GM12875 (cell line): ENCODE data around the gene IBA57.

Source experiments
- H3K4me3 ChIP-seq: one replicate; pipeline ENCODE4 v1.5.1; 2011; ENCODE audit warnings: low read depth, low read length, control low read depth
- TF ChIP-seq, protein P1 (sequence below): IDR thresholded peaks from 2 replicates; pipeline ENCODE4 v1.5.1; 2011; ENCODE audit warnings: low read depth, mild to moderate bottlenecking, control low read depth, inconsistent platforms, low read length, moderate library complexity, borderline replicate concordance; ENCODE audit not compliant: insufficient read depth

Gene IBA57

DNA sequence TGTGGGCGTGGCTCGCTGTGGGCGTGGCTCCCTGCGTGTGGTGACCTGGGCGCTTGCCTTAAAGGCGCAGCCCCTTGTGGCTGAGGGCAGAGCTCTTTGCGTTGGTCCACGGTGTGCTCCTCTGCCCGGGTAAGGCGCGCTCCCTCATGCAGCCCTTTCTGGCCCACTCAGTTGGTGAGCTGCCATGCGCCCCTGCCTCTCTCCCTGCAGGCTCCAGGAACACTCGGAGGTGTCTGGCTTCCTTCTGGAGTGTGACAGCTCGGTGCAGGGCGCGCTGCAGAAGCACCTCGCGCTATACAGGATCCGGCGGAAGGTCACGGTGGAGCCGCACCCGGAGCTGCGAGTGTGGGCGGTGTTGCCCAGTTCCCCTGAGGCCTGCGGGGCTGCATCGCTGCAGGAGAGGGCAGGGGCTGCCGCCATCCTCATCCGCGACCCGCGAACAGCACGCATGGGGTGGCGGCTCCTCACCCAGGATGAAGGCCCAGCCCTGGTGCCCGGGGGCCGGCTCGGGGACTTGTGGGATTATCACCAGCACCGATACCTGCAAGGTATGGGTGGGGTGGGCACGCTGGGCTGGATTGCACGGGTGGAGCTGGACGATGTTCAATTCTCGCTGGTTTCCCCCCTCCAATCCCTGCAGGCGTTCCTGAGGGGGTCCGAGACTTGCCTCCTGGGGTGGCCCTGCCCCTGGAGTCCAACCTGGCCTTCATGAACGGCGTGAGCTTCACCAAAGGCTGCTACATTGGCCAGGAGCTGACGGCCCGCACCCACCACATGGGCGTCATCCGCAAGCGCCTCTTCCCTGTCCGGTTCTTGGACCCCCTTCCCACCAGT lies 9.1 kb downstream of the IBA57 start:
- TF ChIP-seq, protein P1, sequence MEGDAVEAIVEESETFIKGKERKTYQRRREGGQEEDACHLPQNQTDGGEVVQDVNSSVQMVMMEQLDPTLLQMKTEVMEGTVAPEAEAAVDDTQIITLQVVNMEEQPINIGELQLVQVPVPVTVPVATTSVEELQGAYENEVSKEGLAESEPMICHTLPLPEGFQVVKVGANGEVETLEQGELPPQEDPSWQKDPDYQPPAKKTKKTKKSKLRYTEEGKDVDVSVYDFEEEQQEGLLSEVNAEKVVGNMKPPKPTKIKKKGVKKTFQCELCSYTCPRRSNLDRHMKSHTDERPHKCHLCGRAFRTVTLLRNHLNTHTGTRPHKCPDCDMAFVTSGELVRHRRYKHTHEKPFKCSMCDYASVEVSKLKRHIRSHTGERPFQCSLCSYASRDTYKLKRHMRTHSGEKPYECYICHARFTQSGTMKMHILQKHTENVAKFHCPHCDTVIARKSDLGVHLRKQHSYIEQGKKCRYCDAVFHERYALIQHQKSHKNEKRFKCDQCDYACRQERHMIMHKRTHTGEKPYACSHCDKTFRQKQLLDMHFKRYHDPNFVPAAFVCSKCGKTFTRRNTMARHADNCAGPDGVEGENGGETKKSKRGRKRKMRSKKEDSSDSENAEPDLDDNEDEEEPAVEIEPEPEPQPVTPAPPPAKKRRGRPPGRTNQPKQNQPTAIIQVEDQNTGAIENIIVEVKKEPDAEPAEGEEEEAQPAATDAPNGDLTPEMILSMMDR = no peak
- H3K4me3 ChIP-seq = no peak overlapping the region

DNA sequence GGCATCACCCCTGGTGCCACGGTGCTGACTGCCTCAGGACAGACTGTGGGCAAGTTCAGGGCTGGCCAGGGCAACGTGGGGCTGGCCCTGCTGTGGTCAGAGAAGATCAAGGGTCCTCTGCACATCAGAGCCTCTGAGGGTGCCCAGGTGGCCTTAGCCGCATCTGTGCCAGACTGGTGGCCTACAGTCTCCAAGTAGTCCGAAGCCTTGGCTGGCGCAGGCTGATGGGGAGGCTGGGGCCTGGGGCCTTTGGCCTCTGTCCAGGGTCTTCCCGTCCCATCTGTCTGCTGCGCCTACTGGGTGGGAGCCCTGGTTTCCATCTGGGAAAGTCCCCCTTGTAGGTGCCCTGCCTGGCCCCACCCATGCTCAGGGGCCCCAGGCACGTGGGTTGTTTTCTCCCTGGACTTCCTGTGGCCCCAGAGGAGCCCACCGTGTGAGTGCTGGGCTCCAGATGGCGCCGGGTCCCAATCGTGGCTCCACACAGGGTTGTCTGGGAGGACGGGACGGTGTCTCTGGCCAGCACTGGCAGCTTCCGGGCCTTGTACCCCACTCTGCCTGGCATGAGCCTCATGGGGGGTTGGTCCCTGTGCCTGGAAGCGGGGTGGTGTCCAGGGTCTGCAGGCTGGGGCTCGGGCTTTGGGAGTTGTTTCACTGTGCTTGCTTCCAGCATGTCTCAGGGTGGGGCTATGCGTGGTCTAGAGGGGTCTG lies 9.9 kb downstream of the IBA57 start:
- TF ChIP-seq, protein P1 = no peak
- H3K4me3 ChIP-seq = no peak overlapping the region

DNA sequence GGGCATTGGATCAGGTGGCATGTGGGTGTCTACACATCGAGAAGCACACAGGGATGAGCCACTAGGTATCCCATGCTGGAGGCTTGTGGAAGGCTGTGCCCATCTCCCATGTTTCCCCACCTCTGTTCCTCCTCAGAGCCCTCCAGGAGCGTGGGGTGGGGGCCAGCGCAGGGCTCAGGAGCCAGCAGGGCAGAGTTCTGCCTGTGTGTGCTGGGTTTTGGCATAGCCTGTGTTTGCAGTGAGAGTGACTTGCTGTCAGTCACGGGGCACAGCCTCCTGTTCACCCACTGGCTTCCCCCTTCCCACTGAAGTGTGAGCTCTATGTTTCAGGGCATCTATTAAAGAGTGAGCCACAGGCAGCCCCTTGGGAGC lies 10.4 kb downstream of the IBA57 start:
- no peak overlapping the region for H3K4me3 ChIP-seq
- TF ChIP-seq, protein P1 = no peak

DNA sequence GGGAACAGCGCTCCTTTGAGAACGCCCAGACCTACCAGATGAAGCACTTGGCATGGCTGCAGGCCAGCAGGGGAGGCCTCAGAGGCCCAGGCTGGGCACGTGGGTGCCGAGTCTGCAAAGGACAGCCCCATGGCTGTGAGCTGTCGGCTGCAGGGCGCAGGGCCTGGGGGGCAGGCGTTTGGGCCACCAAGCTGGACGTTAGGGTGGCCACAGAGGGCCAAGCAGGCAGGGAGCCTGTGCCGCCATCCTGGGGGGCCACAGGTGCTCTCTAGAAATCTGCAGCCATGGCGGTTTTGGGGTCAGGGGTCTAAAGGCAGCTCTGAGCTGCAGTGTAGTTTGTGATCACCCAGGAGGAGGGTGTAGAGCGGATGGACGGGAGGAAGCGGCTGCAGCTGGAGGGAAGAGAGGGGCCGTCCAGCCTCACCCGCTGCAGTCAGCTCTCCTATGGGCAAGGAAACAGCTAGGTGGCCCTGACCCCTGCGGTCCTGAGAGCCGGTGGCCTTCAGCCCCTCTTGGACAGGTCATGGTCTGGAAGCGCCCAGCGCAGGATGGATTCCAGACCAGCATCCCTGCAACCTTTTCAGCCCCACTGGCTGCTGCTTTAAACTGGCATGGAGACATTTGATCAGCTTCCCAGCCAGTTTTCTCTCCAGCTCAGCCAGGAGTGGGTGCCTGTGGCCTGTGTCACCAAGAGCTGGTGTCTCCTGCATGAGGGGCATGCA lies 11.0 kb downstream of the IBA57 start:
- TF ChIP-seq, protein P1 = no peak
- no peak overlapping the region for H3K4me3 ChIP-seq

DNA sequence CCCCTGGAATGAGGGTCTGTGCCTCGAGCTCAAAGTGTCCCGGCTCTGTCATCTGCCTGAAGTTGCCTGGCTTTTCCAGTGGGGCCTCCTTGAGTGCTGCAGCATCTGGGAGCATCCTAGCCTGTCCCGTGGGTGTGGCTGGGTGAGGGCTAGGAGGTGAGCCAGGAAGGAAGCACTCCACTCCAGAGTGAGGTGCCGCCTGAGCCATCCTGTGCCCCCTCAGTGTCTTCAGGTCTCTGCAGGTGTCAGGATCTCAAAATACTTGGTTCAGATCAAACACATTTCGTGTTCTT lies 11.5 kb downstream of the IBA57 start:
- TF ChIP-seq, protein P1 = no peak
- no peak overlapping the region for H3K4me3 ChIP-seq

DNA sequence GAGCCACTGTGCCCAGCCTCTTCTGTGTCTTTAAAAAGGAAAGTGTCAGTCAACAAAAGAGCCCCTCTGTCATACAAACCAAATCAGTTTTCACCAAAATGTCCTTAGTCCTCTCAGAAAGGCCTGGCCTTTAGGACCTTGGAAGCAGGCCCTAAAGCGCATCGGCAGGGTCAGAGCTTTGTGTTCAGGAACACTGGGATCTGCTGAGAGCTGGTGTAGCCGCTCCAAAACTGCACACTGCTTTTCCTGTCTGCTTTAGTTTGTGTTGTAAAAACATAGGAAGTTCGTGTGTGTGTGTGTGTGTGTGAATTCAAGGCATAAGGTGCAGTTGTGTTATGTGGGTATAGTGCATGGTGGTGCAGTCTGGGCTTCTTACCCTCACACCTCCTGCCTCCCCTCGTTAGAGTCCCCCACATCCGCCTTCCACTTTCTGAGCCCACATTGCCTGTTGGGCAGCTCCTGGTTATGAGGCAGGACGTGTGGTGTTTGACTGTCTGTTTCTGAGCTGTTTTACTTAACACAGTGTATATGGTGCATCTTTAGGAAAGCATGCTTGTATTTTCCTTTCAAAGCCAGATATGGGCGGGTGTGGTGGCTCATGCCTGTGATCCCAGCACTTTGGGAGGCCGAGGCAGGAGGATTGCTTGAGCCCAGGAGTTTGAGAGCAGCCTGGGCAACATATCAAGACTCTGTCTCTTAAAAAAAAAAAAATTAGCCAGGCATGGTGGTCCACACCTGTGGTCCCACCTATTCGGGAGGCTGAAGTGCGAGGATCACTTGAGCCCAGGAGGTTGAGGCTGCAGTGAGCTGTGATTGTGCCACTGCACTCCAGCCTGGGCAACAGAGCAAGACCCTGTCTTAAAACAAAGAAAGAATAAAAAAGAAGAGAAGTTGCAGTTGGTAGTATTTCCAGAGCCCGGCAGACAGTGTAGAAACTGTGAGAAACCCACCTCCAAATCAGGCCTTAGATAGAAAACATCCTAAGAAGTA lies 12.4 kb downstream of the IBA57 start:
- no peak overlapping the region for H3K4me3 ChIP-seq
- TF ChIP-seq, protein P1 = no peak
